Panc1 (cell line): ENCODE data around the gene HHAT. TPM values are rescaled to one million over a fixed set of nuclear protein-coding genes. Genes with fewer than 3 reads are reported as not detected.

ENCODE experiments used
- ATAC-seq: fragments of 200-7000 bp; cut with Tn5 transposase; 2 replicates; pipeline ENCODE4 v1.9.1; 2020; ENCODE audit warnings: mild to moderate bottlenecking, moderate library complexity
- BruUV-seq: library from RNA; stranded (reverse); fragments of 400-500 nt; replicated peaks from 2 replicates; lab custom pipeline; 2021; lab: Mats Ljungman, UMichigan
- CTCF ChIA-PET: fragments of 300-600 bp; sonication (Branson Sonifier 250); formaldehyde crosslinking; loops from one replicate; lab custom pipeline; 2022; ENCODE audit warnings: antibody characterized with exemption; lab: Charles Lee
- POLR2A ChIA-PET: fragments of 300-600 bp; sonication (Branson Sonifier 250); formaldehyde crosslinking; loops from one replicate; lab custom pipeline; 2022; ENCODE audit warnings: antibody characterized with exemption; lab: Charles Lee
- DNase-seq: peaks from one replicate; pipeline ENCODE4 v3.0.0-alpha.2; 2010; ENCODE audit warnings: low read depth, low spot score
- H3K27ac ChIP-seq: 2 replicates; pipeline ENCODE4 v1.5.1; 2011; ENCODE audit warnings: mild to moderate bottlenecking, low read length, inconsistent platforms
- H3K27me3 ChIP-seq: fragments of 200-500 bp; sonication (Bioruptor generic); 2 replicates; pipeline ENCODE4 v1.6.0; 2014; ENCODE audit warnings: low read length, inconsistent platforms; ENCODE audit not compliant: control insufficient read depth, insufficient read depth
- H3K36me3 ChIP-seq: fragments of 200-500 bp; sonication (Bioruptor generic); 2 replicates; pipeline ENCODE4 v1.5.1; 2014; ENCODE audit warnings: inconsistent platforms, mild to moderate bottlenecking, low read length, moderate library complexity; ENCODE audit not compliant: control insufficient read depth, insufficient read depth
- H3K4me1 ChIP-seq: 2 replicates; pipeline ENCODE4 v1.5.1; 2011; ENCODE audit warnings: inconsistent platforms, mild to moderate bottlenecking, low read length, moderate library complexity; ENCODE audit not compliant: control insufficient read depth, insufficient read depth
- H3K4me3 ChIP-seq, 2 experiments: 2 replicates each; pipeline ENCODE4 v1.5.1; 2011 to 2012; ENCODE audit warnings: low read depth in 2 of 2, low read length in 2 of 2, mild to moderate bottlenecking in 2 of 2, inconsistent platforms in 1 of 2, moderate library complexity in 1 of 2
- H3K9me3 ChIP-seq: fragments of 200-500 bp; sonication (Bioruptor generic); 2 replicates; pipeline ENCODE4 v1.5.1; 2014; ENCODE audit warnings: low read depth, mild to moderate bottlenecking, inconsistent platforms, low read length, moderate library complexity; ENCODE audit not compliant: control insufficient read depth, insufficient read depth
- POLR2AphosphoS5 ChIP-seq: IDR thresholded peaks from 2 replicates; pipeline ENCODE4 v1.6.1; 2012; ENCODE audit warnings: mild to moderate bottlenecking, low read depth, low read length, moderate library complexity
- SIN3A ChIP-seq: IDR thresholded peaks from 2 replicates; pipeline ENCODE4 v1.6.1; 2012; ENCODE audit warnings: low read depth, mild to moderate bottlenecking, low read length, moderate library complexity, borderline replicate concordance; ENCODE audit not compliant: insufficient read depth
- TCF7L2 ChIP-seq: IDR thresholded peaks from 2 replicates; pipeline ENCODE4 v1.6.1; 2011; ENCODE audit warnings: mild to moderate bottlenecking, low read depth, low read length, inconsistent platforms
- in situ Hi-C: cut with HindIII; loops from 2 replicates; pipeline ENCODE4 v1.10.0; 2016; ENCODE audit warnings: low sequenced_read_pairs, low pct_unique_long_range_greater_than_20kb
- intact Hi-C: fragments of 100-400 bp; cut with micrococcal nuclease; formaldehyde crosslinking; loops from one replicate; pipeline ENCODE4 v1.10.0; 2022; ENCODE audit not compliant: unreplicated experiment
- total RNA-seq: library from RNA; stranded (reverse); gene quantifications from one replicate; pipeline ENCODE4 v1.2.1, GENCODE V29; 2021; ENCODE audit not compliant: unreplicated experiment
- TF ChIP-seq, protein P1 (sequence below): fragments of 450-650 bp; IDR thresholded peaks from 2 replicates; pipeline ENCODE4 v1.5.1; 2017; ENCODE audit warnings: mild to moderate bottlenecking
- TF ChIP-seq, protein P2 (sequence below), 2 experiments: IDR thresholded peaks; 2 replicates each; pipeline ENCODE4 v1.6.1; 2011 to 2012; ENCODE audit warnings: low read depth in 2 of 2, control low read depth in 1 of 2, low read length in 1 of 2, mild to moderate bottlenecking in 1 of 2, moderate library complexity in 1 of 2; ENCODE audit not compliant: insufficient read depth in 1 of 2

Gene HHAT
- total RNA-seq, 1 experiment from 2014 or later: 2.3 TPM

DNA sequence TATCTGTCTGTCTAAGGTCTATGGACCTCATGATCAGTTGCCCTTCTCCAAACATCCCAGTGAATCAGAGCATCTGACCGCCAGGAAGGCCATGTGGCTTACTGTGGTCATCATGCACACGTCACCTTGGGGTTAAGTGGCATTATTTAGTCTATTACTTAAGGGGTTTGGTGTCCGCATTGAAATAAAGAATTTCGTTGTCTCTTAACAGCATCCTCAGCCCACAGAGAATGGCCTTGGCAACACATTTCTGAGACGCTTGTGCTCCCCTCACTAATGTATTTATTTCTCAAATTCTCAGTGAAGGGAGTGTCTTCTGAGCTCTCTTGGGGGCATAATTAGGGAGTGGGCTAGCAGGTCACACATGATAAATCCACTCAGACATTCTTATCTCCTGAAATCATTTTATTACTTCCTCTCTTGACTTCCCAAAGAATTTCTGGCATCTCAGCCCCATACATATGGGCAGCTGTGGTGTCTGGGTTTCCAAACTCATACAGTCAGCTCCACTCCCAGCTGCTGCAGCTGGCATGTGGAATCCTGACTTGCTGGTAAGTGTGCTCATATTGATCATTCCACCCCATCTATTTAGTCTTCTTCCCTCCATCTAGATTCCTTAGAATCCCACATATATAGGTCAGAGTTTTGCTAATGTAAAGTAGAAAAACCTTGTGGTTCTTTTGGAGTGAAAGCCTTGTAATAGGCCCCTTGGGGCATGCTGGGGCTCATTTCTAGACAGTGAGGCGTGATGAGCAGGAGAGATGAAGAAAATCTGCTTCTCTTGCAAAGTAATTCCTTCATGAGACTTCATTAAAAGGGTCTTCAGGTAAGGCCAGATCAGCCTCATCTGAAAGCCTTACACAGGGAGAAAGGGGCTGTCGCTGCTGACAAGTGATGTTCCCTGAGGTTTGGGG lies 110.5 kb downstream of the HHAT start:
- no peak for TF ChIP-seq SIN3A
- TF ChIP-seq, protein P1, sequence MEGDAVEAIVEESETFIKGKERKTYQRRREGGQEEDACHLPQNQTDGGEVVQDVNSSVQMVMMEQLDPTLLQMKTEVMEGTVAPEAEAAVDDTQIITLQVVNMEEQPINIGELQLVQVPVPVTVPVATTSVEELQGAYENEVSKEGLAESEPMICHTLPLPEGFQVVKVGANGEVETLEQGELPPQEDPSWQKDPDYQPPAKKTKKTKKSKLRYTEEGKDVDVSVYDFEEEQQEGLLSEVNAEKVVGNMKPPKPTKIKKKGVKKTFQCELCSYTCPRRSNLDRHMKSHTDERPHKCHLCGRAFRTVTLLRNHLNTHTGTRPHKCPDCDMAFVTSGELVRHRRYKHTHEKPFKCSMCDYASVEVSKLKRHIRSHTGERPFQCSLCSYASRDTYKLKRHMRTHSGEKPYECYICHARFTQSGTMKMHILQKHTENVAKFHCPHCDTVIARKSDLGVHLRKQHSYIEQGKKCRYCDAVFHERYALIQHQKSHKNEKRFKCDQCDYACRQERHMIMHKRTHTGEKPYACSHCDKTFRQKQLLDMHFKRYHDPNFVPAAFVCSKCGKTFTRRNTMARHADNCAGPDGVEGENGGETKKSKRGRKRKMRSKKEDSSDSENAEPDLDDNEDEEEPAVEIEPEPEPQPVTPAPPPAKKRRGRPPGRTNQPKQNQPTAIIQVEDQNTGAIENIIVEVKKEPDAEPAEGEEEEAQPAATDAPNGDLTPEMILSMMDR: no peak
- TF ChIP-seq TCF7L2: no peak
- TF ChIP-seq, protein P2, sequence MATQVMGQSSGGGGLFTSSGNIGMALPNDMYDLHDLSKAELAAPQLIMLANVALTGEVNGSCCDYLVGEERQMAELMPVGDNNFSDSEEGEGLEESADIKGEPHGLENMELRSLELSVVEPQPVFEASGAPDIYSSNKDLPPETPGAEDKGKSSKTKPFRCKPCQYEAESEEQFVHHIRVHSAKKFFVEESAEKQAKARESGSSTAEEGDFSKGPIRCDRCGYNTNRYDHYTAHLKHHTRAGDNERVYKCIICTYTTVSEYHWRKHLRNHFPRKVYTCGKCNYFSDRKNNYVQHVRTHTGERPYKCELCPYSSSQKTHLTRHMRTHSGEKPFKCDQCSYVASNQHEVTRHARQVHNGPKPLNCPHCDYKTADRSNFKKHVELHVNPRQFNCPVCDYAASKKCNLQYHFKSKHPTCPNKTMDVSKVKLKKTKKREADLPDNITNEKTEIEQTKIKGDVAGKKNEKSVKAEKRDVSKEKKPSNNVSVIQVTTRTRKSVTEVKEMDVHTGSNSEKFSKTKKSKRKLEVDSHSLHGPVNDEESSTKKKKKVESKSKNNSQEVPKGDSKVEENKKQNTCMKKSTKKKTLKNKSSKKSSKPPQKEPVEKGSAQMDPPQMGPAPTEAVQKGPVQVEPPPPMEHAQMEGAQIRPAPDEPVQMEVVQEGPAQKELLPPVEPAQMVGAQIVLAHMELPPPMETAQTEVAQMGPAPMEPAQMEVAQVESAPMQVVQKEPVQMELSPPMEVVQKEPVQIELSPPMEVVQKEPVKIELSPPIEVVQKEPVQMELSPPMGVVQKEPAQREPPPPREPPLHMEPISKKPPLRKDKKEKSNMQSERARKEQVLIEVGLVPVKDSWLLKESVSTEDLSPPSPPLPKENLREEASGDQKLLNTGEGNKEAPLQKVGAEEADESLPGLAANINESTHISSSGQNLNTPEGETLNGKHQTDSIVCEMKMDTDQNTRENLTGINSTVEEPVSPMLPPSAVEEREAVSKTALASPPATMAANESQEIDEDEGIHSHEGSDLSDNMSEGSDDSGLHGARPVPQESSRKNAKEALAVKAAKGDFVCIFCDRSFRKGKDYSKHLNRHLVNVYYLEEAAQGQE (IDR thresholded peaks at IDR 0.05; ENCODE audit: insufficient read depth in 1 of 2, low read depth in 2 of 2, low read length in 1 of 2): no peak
- no peak for TF ChIP-seq POLR2AphosphoS5
- ChIA-PET CTCF (no interaction called here), POLR2A (no interaction called here)
- intact Hi-C loops (no loop called here), in situ Hi-C loops (no loop called here)
- no peak overlapping the region for H3K4me3 ChIP-seq
- H3K27ac ChIP-seq: no peak overlapping the region
- H3K36me3 ChIP-seq: no peaks in the 10 kb centered on the region
- ATAC-seq (no peak), DNase-seq (no peak)
- no peaks in the 10 kb centered on the region for H3K9me3 ChIP-seq
- H3K4me1 ChIP-seq: no peaks in the 10 kb centered on the region
- no peaks in the 10 kb centered on the region for H3K27me3 ChIP-seq
- no TSS peak for BruUV-seq

DNA sequence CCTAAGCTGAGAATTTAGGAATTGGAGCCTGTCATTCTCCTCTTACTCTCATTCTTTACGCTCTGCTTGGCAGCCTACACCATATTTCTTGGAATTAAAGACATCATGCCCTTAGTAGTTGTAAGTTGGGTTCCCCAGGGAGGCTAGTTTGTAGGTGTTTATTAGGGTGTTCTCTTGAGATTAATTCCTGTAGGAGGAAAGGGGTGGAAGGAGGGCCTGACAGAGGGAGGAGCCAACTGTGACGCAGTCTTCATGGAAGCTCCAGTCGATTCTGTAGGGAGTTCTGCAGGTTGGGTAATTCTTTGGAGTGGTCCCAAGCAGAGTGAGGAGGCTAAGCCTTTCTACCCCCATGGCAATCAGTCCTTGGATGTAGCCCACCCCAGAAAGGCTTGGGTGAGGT lies 111.4 kb downstream of the HHAT start:
- ATAC-seq (no peak), DNase-seq (no peak)
- ChIA-PET CTCF (no interaction called here), POLR2A (no interaction called here)
- no peaks in the 10 kb centered on the region for H3K4me1 ChIP-seq
- no peak overlapping the region for H3K27ac ChIP-seq
- TF ChIP-seq, protein P1: no peak
- TF ChIP-seq SIN3A (no peak), TCF7L2 (no peak), POLR2AphosphoS5 (no peak)
- TF ChIP-seq, protein P2 (IDR thresholded peaks at IDR 0.05; ENCODE audit: insufficient read depth in 1 of 2, low read depth in 2 of 2, low read length in 1 of 2): no peak
- no peaks in the 10 kb centered on the region for H3K9me3 ChIP-seq
- in situ Hi-C loops (no loop called here), intact Hi-C loops (no loop called here)
- BruUV-seq: no TSS peak
- H3K36me3 ChIP-seq: no peaks in the 10 kb centered on the region
- H3K27me3 ChIP-seq: no peaks in the 10 kb centered on the region
- no peak overlapping the region for H3K4me3 ChIP-seq
